AG09309 (cell line): ENCODE results near the gene IP6K1.

Experiments
- DNase-seq: peaks from one replicate; pipeline ENCODE4 v3.0.0-alpha.2; 2010; ENCODE audit warnings: low read depth
- H3K4me3 ChIP-seq: 2 replicates; pipeline ENCODE4 v1.5.1; 2011; ENCODE audit warnings: mild to moderate bottlenecking, low read depth, low read length, moderate library complexity; ENCODE audit not compliant: control insufficient read depth
- CTCF ChIP-seq: IDR thresholded peaks from 2 replicates; pipeline ENCODE4 v1.5.1; 2011; ENCODE audit warnings: mild to moderate bottlenecking, low read depth, low read length, inconsistent platforms; ENCODE audit not compliant: insufficient read depth, control insufficient read depth; ENCODE audit errors: missing control alignments

Gene IP6K1

DNA sequence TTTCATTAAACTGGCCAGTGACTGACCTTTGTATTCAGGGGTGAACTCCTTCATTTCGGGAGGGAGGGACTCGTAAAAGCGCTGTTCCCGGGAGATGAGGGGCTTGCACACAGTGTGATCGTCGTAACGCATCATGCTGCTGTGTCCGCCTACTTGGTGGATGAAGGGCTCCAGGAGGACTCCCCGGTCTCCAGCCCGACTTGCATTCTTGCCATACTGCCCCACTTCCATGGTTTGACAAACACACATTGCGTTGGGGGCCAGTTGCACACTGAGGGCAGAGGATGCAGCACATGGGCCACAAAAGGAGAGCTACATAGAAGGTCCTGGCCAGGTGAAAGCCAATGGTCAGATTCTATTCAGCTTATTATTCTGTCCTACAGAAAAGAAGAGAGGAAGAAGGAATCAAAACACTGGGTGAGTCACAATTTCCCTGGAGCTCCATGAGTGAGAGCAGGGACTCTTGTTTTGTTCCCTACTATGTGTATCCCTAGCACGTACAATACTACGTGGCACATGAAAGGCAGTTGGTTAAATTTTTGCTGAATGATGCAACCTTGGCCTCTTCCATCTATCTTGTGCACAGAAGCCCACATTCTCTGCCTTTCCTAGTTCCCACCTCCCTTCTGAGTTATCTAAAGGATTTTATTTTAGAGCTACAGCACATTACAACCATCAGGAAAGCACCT lies 38.4 kb downstream of the IP6K1 start:
- TF ChIP-seq CTCF: no peak
- H3K4me3 ChIP-seq: no peak overlapping the region
- peak; percentile 33 for DNase-seq

DNA sequence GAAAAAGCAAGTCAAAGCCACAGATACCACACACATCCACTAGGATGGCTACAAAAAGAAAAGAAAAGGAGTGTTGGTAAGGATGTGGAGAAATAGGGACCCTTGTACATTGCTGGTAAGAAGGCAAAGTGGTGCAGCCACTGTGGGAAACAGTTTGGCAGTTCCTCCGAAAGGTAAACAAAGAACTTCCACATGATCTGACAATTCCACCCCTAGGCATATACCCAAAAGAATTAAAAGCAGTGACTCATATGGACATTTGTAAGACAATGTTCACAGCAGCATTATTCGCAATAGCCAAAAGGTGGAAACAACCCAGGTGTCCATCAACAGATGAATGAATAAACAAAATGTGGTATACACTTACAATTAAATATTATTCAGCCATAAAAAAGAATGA lies 40.4 kb downstream of the IP6K1 start:
- peak; percentile 5 for DNase-seq
- TF ChIP-seq CTCF: no peak
- H3K4me3 ChIP-seq: no peak overlapping the region

DNA sequence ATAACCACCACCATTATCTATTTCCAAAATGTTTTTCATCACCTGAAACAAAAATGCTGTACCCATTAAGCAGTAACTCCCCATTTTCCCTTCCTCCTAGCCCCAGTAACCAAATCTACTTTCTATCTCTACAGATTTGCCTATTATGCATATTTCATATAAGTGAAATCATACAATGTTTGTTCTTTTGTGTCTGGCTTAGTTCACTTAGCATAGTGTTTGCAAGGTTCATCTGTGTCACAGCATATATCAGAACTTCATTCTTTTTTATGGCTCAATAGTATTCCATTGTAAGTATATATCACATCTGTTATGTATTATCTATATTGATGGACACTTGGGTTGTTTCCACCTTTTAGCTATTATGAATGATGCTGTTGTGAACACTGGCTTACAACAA lies 45.9 kb downstream of the IP6K1 start:
- DNase-seq: no peak
- no peak overlapping the region for H3K4me3 ChIP-seq
- no peak for TF ChIP-seq CTCF

DNA sequence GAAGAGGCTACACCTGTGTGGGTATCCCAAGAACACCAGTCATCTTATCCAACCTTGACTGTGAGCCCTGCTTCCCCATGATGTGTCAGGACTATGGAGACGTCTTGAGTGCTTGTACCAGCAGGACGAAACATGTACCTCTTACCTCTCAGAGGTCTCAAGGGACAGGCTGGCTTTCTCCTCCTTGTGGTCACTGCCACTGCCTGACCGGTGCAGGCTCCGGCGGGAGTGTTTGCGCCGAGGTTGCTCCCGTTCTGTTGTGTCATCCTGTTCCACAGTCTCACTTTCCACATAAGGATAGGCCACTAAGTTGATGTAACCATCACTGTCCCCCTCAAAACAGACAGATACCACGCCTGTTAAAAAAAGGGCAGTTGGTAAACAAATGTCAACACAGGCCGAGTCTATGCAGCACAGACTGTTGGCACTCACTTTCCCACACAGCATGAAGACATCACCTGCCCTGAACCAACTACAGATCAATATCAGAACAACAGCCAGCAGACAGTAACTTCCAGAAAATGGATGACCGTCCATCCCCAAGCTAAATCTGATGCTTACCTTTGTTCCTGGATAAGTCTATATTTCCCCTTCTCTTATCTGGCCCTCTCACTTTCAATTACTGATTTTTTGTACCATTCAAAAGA lies 48.2 kb downstream of the IP6K1 start:
- H3K4me3 ChIP-seq: no peak overlapping the region
- TF ChIP-seq CTCF: no peak
- no peak for DNase-seq

DNA sequence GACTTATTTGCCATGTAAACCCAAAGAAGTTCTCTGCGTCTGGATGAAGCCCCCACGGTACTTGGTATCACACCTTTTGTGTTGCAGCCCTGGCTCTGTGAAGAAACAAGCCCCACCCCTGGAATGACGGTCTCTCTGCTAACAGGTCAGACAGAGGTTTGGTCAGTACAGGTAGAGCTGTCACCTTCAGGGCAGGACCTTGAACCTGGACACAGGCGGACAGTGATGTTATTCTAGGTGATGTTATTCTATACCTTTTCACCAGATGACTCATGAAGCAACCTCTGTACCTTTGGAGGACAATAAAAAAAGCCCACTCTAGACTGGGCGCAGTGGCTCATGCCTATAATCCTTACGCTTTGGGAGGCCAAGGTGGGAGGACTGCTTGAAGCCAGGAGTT lies 51.6 kb downstream of the IP6K1 start:
- no peak for TF ChIP-seq CTCF
- DNase-seq: no peak
- H3K4me3 ChIP-seq: no peak overlapping the region

DNA sequence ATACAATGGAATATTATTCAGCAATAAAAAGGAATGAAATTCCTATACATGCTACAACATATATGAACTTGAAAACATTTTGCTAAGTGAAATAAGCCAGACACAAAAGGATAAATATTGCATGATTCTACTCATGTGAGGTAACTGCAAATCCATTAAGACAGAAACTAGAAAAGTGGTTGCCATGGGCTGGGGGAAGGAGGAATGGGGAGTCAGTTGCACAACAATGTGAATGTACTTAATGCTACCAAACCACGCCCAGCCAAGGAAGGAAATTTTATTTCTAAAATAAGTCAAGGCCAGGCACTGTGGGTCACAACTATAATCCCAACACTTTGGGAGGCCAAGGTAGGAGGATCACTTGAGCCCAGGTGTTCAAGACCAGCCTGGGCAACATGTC lies 52.8 kb downstream of the IP6K1 start:
- TF ChIP-seq CTCF: no peak
- no peak for DNase-seq
- H3K4me3 ChIP-seq: no peak overlapping the region

DNA sequence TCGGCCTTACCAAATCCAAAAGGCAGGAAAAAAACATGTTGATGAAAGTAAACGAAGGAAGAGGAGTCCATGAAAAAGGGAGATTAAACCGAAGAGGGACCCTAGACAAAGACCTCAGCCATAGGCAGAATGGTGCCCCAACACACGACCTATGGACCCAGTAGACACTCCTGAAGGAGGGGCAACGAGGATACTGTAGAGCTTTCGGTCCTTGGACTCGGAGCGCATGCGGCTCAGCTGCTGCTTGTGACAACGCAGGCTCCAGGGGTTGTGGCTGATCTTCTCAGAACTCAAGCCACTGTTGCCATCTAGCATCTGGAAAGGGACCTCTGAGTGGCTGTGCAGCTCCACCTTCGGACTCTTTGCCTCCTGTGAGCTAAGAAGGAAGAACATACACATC lies 53.7 kb downstream of the IP6K1 start:
- TF ChIP-seq CTCF: no peak
- no peak overlapping the region for H3K4me3 ChIP-seq
- DNase-seq: no peak
